GM18861 (cell line): ENCODE measurements around the gene FAM217B.

Experiments used
- ATAC-seq: cut with Tn5 transposase; IDR thresholded peaks from one replicate; pipeline ENCODE4 v1.9.1; 2021; ENCODE audit not compliant: unreplicated experiment

FAM217B gene, protein sequence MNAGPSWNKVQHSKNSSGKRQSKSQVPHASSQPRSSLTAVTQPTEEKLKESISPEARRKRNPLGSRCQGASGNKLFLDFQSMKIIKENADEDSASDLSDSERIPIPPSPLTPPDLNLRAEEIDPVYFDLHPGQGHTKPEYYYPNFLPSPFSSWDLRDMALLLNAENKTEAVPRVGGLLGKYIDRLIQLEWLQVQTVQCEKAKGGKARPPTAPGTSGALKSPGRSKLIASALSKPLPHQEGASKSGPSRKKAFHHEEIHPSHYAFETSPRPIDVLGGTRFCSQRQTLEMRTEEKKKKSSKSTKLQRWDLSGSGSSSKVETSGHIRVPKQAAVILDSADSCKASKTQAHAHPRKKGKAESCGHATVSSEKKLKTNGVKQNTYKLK

DNA sequence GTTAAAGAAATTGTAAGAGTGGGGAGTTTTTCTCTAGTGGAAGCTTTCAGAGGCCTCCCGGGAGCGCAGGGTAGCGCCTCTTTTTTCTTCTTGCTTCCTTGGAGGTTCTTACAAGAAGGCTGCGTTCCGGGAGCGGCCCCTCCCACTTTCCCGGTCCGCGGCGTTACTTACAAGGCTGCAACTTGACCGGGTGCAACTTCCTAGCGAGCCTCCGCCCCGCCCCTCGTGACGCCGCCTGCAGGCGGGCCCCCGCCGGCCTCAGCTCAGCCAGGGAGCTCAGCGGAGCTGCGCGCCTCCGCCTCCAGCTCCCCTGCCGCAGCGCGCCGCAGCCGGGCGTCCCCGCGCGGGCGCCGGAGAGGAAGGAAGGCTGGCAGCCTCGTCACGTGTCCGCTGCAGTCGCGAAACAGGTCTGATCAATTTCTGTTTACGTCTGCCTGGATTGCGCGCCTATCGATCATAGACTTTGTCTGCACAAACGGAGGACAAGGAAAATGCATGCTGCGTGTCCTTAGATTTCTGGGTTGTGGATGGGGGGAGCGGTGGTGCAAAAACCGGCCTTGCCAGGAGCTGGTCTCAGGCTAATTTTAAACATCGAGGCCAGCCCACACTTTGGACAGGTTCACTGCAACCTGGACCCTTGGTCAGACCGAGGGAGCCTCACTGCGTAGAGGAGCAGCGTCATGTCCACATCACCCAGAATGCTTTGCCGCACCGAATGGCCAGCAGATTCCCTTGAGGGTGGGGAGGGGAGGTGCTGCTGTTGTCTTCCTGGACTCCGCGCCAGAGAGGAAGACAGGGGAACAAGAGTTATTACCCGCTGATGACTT lies at the start of gene FAM217B, which contains the start of gene PPP1R3D:
TSS of gene FAM217B (plus strand) at position 261 of the 827 bp plus-strand sequence. CDS start 3,555 bp downstream, outside the sequence.
TSS of gene PPP1R3D (minus strand) at position 177 of the 827 bp plus-strand sequence. CDS start 374 bp downstream, outside the sequence.
- peak; percentile 94 for ATAC-seq

DNA sequence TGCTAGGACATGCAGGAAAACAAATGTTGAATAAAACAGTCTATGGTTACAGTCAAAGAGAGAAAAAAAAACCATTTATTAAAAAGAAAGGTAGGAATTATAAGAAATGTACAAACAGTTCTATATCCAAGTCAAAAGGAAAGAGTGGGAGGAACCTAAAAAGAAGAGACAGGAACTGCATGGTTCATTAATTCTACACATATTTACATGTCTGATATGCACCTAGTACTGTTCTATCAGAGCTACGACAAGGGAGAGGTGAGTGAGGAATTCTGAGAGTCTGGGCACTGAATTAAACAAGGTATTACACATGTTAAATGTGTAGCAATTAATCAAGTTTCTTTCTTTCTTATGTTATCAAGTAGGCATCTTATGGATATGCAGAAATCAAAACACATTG lies 48.6 kb upstream of the FAM217B start:
- no peak for ATAC-seq

DNA sequence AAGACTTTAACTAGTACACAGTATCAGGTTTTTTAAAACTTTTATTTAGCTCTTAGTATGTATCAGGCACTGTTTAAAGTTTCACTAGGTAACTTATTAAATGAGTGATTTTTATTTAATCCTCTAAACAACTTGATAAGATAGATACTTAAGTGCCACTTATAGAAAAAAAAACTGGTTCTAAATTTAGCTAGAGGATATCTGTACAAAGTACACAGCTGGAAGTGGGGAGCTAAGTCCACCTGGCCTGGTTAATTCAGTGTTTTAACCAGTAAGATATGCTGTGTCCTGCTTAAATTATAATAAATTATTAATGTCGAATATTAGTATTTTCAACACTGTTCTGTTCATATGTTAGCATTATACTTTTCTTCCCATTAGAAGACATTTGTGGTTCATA lies 44.3 kb upstream of the FAM217B start:
- ATAC-seq = no peak

DNA sequence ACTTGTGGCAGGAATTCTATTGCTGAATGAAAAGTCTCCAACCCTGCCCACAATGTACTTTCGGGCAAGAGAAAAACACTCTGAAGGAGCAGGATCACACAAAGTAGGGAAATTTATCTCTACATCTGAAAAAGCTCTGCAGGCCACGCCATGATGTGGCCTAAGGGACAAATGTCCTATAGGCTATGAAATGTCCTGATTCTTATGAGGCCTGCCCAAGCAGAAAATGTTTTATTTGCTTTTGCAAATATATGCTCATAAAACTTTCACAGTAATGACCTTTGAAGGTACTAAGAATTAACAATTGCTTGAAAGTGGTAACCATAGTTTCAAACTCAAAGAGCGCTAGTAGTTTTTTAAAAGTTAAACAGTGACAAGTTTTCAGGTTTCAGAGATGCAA lies 37.7 kb upstream of the FAM217B start:
- no peak for ATAC-seq

DNA sequence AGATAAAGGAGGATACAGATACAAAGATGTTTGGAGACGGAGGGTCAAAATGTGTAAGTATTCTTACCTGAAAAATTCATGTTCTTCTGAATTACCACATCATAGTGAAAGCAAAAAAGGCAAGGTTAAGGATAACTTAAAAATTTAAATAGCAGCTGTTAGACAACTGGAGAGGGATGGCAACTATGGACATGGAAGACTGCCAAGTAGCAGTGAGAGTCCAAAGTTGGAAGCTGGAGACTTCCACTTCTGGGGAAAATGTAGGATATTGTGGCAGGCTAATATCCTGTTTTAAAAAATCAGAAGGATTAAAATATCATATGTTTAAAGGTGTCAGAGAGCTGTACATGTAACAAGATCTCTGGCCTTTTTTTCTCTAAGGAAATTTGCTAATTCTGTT lies 36.6 kb upstream of the FAM217B start:
- ATAC-seq = no peak

DNA sequence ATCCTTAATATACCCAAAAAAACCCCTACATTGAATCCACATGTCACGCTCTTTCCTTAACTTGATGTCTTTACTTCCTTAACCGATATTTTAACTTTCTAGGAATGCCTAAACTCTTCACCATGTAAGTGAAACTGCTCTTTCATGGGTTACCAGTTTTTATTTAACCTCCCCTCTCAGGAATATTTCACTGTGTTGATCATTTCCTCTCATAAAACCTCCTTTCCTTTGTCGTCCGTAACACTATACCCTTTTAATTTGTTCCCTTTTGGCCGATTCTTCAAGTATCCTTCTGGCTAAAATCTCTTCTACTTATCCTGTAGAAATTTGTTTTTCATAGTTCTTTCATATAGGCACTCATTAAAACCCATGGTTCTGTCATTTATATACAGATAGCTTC lies 31.3 kb upstream of the FAM217B start:
- no peak for ATAC-seq

DNA sequence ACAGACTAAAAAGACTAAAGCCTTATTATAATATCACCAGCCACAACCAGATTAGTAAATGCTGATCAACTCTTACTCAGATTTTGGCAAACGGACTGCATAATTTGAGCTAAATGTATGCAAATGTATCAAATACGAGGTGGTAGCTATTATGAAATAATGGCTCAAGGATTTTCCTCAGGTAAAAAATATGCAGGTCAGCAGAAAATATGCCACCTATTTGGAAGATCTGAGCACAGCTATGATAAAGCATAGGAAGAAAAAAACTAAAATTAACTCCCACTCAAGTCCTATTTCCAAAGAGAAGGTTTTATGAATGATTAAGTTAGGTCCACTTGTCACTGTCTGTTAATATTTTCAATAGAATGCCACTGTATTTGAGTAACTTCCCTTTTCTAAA lies 29.1 kb upstream of the FAM217B start:
- ATAC-seq = no peak

DNA sequence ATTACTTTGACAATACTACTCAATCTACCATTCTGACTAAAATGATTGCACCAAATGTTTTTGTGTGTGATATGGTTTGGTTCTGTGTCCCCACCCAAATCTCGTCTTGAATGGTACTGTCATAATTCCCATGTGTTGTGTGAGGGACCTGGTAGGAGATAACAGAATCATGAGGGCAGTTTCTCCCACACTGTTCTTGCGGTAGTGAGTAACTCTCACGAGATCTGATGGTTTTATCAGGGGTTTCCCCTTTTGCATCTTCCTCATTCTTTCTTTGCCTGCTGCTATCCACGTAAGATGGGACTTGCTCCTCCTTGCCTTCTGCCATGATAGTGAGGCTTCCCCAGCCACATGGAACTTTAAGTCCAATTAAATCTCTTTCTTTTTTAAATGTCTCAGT lies 27.6 kb upstream of the FAM217B start:
- no peak for ATAC-seq

DNA sequence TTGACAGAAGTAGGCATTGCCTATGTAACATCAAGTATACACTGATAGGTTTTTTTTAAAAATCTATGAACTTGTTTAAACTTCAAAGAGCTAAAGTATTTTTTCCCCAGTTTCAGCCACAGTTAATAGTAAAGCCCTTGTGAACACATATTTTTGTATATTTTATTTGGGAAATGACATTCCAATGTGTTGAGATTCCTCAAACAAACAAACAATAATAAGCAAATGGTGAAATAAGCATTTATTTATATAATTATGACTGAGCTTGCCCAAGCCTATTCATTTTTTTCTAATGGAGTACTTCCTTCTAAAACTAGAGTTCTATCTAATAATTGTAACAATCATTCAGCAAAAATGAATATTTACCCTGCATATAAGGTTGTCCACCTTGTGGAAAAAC lies 19.2 kb upstream of the FAM217B start:
- ATAC-seq = no peak

DNA sequence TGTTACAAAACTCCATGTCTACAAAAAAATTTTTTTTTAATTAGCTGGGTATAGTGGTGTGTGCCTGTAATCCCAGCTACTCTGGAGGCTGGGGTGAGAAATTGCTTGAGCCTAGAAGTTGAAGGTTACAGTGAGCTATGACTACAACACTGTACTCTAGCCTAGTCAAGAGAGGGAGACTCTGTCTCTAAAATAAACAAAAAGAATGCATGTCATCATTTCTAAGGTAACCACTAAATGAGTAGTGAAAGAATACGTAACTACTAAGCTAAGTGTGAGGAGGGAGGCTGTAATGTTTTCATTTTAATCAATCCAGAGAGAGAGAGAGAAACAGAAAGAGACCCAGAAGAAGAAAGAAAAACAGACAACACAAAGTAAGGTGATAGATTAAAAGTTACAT lies 16.7 kb upstream of the FAM217B start:
- no peak for ATAC-seq

DNA sequence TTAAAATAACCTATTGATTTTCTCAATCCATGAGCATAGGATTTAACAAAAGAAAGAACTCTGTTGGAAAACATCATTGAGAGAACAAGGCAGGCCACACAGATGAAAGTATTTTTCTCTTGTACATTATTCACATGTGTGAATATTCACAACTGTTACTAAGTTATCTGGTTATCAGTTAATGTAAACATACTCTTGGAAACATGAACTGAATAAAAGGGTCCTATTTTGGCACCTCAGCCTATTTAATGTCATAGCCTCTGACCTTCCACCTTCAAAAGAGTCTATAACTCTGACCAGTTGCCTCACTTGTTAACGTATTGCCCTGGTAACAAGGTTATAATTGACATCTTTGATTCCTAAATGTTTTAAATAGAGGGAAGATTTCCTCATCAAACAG lies 14.8 kb upstream of the FAM217B start:
- ATAC-seq = no peak

DNA sequence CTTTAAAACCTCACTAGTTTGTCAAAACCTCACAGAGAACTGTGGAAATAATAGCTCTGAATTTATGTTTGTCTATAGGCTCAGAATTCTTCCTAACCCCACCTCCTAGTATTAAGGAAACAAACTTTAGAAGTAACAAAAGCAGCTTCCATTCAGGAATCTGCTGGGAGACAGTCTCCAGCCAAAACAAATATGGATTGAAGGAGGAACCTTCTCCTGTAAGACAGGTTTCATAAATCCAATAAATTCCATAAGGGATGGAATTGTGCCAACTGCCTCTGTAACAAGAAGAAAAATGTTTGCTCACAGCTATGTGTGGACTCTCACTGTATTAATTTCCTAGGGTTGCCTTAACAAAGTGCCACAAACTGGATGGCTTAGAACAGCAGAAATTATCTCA lies 14.3 kb upstream of the FAM217B start:
- ATAC-seq = no peak

DNA sequence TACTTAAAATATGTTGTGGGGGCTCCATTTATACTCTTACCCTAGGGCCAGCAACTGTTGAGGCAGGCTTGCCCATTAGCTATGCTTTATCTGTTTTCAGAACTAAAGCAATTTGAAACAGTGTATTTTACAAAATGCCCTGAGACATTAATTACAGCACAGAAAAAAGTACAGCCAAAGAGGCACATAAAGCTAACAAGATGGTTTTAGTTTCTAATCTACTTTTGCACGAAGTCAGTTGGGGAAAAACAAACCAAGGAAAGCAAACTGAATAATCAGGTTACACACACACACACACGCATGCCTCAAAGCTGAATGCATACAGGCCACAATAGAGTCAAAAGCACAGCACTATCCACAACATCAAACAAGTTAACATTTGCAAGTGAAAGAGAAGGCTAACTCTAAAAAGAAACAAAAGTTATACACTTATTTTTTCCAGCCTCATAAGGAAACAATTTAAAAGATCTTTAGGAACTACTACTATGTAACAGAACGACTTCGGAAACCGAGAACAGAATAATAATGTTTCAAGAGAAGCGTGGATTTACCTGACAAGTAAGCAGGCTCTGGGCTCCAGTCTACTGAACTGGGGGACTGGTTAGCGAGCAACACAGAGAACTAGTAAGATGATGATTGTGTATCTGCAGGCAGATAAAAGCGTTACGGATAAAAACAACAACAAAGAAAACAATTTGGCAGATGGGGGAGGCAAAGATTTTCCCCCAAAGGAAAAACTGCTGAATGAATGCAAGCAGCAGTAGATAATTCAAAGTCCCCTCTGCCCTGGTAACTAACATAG lies 8.5 kb upstream of the FAM217B start:
- no peak for ATAC-seq

DNA sequence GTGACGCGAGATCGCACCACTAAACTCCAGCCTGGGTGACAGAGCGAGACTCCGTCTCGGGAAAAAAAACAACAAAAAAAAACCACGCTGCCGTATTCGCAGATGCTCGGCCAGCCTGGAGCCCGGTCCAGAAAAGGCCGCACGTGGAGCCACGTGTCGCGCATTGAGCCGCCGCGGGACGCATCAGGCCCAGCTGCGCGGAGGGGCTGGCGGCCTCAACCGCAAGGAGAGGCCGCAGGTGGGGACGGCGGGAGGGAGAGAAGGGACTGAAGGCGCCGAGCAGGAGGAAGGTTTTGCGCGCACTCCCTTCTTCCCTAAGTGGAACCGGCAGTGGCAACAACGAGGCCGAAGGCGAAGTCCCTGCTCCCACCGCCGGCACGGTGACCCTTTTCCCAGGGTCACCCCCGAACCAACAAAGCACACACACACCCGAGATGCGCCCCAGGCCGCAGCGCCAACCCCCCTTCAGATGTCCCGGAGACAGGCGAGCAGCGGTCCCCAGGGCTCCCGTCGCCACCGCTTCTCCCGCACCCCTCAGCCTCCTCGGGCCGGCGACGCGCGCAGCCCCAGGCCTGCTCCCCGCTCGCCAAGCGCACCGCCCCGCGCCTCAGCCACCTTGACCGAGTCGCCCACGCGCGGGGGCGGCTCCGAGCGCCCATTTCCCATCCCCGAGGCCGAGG lies 7.4 kb upstream of the FAM217B start:
- ATAC-seq = no peak

DNA sequence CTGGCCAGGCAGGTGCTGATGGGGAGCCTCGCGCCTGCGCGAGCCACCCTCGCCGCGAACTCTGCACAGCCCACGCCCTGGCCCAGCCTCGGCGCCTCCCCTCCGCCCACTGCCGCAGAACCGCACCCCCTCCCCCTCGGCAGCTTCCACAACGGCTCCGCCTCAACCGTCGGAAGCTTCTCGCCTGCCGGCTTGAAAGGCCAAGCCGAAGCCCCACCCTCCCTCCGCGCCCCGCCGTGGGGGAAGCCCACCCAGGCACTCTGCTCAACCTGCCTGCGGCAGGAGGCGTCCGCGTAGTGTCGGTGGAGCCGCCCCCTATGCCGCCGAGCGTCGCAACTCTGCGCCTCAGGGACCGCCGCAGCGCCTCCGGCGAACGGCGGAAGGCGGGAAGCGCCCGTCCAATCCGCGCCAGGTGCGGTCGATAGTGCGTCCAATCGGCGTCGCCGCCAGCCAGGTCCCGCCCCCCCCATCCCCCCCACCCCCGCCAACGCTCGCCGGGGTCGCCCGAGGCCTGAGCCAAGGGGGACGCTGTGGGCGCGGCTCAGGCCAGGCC lies 6.8 kb upstream of the FAM217B start, which contains the start of gene SYCP2:
TSS of gene SYCP2 (minus strand) at position 342 of the 553 bp plus-strand sequence. CDS start 11,224 bp downstream, outside the sequence.
- ATAC-seq = no peak

DNA sequence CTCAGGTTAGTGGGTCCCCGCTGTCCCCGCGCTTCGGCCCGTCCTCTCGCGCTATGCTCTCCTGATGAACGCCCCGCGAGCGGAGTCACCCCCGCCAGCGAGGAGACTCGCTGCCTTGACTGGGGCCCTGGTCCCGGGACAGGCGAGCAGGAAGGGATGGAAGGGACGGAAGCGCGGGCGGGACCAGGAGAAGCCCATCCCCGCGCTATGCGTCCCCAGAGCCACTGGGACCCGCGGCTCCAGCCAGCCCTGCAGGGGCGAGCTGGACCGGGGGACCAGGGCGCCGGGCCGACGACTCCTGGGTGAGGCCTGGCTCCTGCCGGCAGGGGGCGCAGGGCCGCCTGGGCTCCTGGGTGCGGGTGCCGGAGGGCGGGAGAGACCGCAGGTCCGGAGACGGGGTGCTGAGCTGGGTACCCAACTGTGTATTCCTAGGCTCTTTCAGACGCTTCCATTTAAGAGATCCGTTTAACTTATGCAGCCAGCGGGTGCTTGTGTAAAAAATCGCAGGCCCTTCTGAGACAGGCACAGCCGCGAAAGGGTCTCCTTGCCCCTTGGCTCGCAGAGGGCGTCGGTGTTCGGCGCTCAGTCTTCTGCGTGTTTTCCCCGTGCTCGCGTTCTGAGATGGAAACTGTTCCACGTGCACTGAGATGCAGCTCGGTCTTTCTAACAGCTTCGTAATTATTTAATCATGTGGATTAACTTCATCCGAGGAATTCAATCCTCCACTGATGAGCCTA lies 6.2 kb upstream of the FAM217B start:
- ATAC-seq = peak; percentile 82

DNA sequence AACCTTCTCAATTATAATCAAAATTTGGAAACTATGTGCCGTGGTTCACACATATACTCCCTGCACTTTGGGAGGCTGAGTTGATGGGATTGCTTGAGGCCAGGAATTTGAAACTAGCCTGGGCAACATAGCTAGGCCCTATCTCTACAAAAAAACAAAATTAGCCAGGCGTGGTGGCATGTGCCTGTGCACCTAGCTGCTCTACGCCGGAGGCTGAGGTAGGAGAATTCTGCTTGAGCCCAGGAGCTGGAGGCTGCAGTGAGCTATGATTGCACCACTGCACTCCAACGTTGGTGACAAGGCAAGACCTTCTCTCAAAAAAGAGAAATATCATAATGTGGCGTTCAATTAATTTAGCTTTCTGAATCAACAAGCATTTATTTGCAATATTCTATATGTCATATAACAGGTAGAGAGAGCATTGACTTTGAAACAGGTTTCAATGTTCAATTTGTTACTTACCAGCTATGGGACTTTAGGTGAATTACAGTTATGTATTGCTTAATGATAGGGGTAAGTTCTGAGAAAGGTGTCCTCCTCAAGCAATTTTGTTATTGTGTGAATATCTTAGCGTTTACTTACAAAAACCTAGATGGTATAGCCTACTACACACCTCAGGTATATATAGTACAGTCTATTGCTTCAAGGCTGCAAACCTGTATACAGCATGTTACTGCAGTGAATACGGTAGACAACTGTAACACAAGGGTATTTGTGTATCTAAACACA lies 4.6 kb upstream of the FAM217B start:
- ATAC-seq = no peak

DNA sequence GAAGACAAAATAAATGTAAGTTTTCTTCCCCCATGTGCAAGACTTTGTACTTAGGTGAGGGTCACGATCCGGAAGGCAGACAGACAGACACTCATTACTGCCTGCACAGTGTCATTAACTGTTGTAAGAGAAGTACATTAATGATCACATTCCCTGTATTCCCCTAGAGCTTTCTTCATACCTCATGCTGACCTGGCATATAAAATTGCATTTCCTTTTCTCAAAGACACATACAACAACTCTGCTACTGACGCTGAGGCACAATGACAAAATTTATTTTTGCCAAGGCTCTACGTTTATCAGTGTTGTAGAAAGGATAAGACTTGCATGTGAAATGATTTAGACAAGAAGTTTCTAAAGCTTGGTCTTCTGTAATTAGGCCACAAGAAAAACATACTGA lies 3.8 kb upstream of the FAM217B start:
- no peak for ATAC-seq

DNA sequence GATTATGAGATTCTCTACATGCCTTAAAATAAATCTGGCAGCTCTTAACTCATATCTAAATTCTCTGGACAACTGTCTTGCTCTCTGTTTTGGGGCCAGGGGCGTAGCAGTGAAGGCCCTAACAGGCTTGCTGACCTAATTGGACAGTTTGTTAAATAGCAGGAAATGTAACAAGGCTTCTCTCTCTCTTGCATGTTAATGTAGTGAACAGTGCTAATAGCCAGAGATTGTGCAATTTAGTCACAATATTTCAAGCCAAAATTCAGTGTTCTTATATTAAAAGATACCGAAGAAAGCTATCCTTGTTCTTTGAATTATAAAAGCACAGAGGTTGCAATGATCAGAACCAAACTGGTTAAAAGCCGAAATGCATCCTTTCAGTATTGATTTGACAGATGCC lies 3.0 kb upstream of the FAM217B start:
- ATAC-seq = no peak
